ENCODE measurements around the gene OSM. TPM values are rescaled to one million over a fixed set of nuclear protein-coding genes. Genes with fewer than 3 reads are reported as not detected.

Gene OSM
- total RNA-seq, 1 donor from 2014 or later: not detected

GRCh38 chr22:30305519-30305905, 38.9 kb upstream of the OSM start:
- no peak for DNase-seq (ENCODE audit: low read depth)
- no peak for TF ChIP-seq CTCF (conservative IDR thresholded peaks at IDR 0.05; ENCODE audit: low read depth, low read length)
- H3K4me3 ChIP-seq (ENCODE audit: low read depth, low read length): no peak overlapping the region

GRCh38 chr22:30304495-30305244, 38.0 kb upstream of the OSM start:
- H3K4me3 ChIP-seq (ENCODE audit: low read depth, low read length): no peak overlapping the region
- TF ChIP-seq CTCF (conservative IDR thresholded peaks at IDR 0.05; ENCODE audit: low read depth, low read length): no peak
- no peak for DNase-seq (ENCODE audit: low read depth)

GRCh38 chr22:30302810-30303138, 36.1 kb upstream of the OSM start:
- DNase-seq (ENCODE audit: low read depth): no peak
- no peak for TF ChIP-seq CTCF (conservative IDR thresholded peaks at IDR 0.05; ENCODE audit: low read depth, low read length)
- H3K4me3 ChIP-seq (ENCODE audit: low read depth, low read length): no peak overlapping the region

- no peak for TF ChIP-seq CTCF (conservative IDR thresholded peaks at IDR 0.05; ENCODE audit: low read depth, low read length)
- DNase-seq (ENCODE audit: low read depth): no peak
- no peak overlapping the region for H3K4me3 ChIP-seq (ENCODE audit: low read depth, low read length)
Observed at GRCh38 chr22:30301995-30302809, 35.6 kb upstream of the OSM start.

- TF ChIP-seq CTCF (conservative IDR thresholded peaks at IDR 0.05; ENCODE audit: low read depth, low read length): no peak
- no peak for DNase-seq (ENCODE audit: low read depth)
- no peak overlapping the region for H3K4me3 ChIP-seq (ENCODE audit: low read depth, low read length)
Observed at GRCh38 chr22:30299322-30299721, 32.7 kb upstream of the OSM start.

GRCh38 chr22:30297991-30298701, 31.5 kb upstream of the OSM start:
- H3K4me3 ChIP-seq (ENCODE audit: low read depth, low read length): no peak overlapping the region
- DNase-seq (ENCODE audit: low read depth): no peak
- no peak for TF ChIP-seq CTCF (conservative IDR thresholded peaks at IDR 0.05; ENCODE audit: low read depth, low read length)

Measured in epithelial cell of proximal tubule (primary cell).